H9 (cell line): Measurements from ENCODE around the gene NDP. TPM values are rescaled to one million over a fixed set of nuclear protein-coding genes. Genes with fewer than 3 reads are reported as not detected.

ENCODE experiments used
- DNase-seq: peaks from one replicate; pipeline ENCODE4 v3.0.0-alpha.2; 2017
- H2AFZ ChIP-seq: one replicate; pipeline ENCODE4 v1.6.1; 2013; ENCODE audit warnings: mild to moderate bottlenecking, low read length, control low read depth, moderate library complexity
- H2AK5ac ChIP-seq: 2 replicates; pipeline ENCODE4 v1.6.1; 2013; ENCODE audit warnings: low read length, control low read depth, mixed read lengths; ENCODE audit not compliant: insufficient read length
- H2BK120ac ChIP-seq: one replicate; pipeline ENCODE4 v1.6.1; 2013; ENCODE audit warnings: low read depth, mild to moderate bottlenecking, low read length, control low read depth, inconsistent platforms; ENCODE audit not compliant: poor library complexity, severe bottlenecking
- H2BK12ac ChIP-seq: 2 replicates; pipeline ENCODE4 v1.6.1; 2013; ENCODE audit warnings: low read length, control low read depth, mixed read lengths, low read depth; ENCODE audit not compliant: insufficient read length
- H2BK15ac ChIP-seq: 2 replicates; pipeline ENCODE4 v1.6.1; 2013; ENCODE audit warnings: low read depth, low read length, control low read depth
- H2BK20ac ChIP-seq: one replicate; pipeline ENCODE4 v1.6.1; 2013; ENCODE audit warnings: low read depth, mild to moderate bottlenecking, low read length, control low read depth, inconsistent platforms; ENCODE audit not compliant: poor library complexity, severe bottlenecking
- H2BK5ac ChIP-seq: 2 replicates; pipeline ENCODE4 v1.6.1; 2013; ENCODE audit warnings: low read length, control low read depth, mixed read lengths; ENCODE audit not compliant: insufficient read length
- H3K14ac ChIP-seq: 2 replicates; pipeline ENCODE4 v1.6.1; 2013; ENCODE audit warnings: low read length, control low read depth; ENCODE audit not compliant: insufficient read depth
- H3K18ac ChIP-seq: 2 replicates; pipeline ENCODE4 v1.6.1; 2013; ENCODE audit warnings: low read depth, mild to moderate bottlenecking, mixed read lengths, low read length, control low read depth; ENCODE audit not compliant: insufficient read length
- H3K23ac ChIP-seq: 2 replicates; pipeline ENCODE4 v1.6.1; 2013; ENCODE audit warnings: low read length, control low read depth, mixed read lengths, low read depth; ENCODE audit not compliant: insufficient read length
- H3K23me2 ChIP-seq: 2 replicates; pipeline ENCODE4 v1.6.1; 2013; ENCODE audit warnings: low read depth, mild to moderate bottlenecking, mixed read lengths, low read length, control low read depth; ENCODE audit not compliant: insufficient read length, poor library complexity, severe bottlenecking
- H3K27ac ChIP-seq: 2 replicates; pipeline ENCODE4 v1.5.1; 2013; ENCODE audit warnings: low read length, control low read depth, mixed read lengths, low read depth; ENCODE audit not compliant: insufficient read length
- H3K27me3 ChIP-seq: 2 replicates; pipeline ENCODE4 v1.6.1; 2013; ENCODE audit warnings: low read length, control low read depth, inconsistent platforms; ENCODE audit not compliant: insufficient read depth
- H3K4ac ChIP-seq: 2 replicates; pipeline ENCODE4 v1.6.1; 2013; ENCODE audit warnings: low read depth, mild to moderate bottlenecking, control low read depth, inconsistent platforms, low read length, moderate library complexity
- H3K4me1 ChIP-seq: 2 replicates; pipeline ENCODE4 v1.6.1; 2013; ENCODE audit warnings: low read length, control low read depth, inconsistent platforms; ENCODE audit not compliant: insufficient read depth
- H3K4me2 ChIP-seq: 2 replicates; pipeline ENCODE4 v1.6.1; 2013; ENCODE audit warnings: low read length, control low read depth, mixed read lengths; ENCODE audit not compliant: insufficient read length, insufficient read depth
- H3K56ac ChIP-seq: 2 replicates; pipeline ENCODE4 v1.6.1; 2013; ENCODE audit warnings: low read depth, mild to moderate bottlenecking, mixed read lengths, low read length, control low read depth; ENCODE audit not compliant: insufficient read length
- H3K79me1 ChIP-seq: 2 replicates; pipeline ENCODE4 v1.6.1; 2013; ENCODE audit warnings: low read depth, mild to moderate bottlenecking, moderate library complexity, low read length, control low read depth, inconsistent platforms; ENCODE audit not compliant: insufficient read depth, poor library complexity, severe bottlenecking
- H3K79me2 ChIP-seq: 2 replicates; pipeline ENCODE4 v1.6.1; 2013; ENCODE audit warnings: low read length, control low read depth, inconsistent platforms; ENCODE audit not compliant: insufficient read depth
- H3K9ac ChIP-seq: 2 replicates; pipeline ENCODE4 v1.6.1; 2013; ENCODE audit warnings: low read length, control low read depth, mixed read lengths; ENCODE audit not compliant: insufficient read length; ENCODE audit errors: extremely low read depth
- H3K9me3 ChIP-seq: one replicate; pipeline ENCODE4 v1.6.1; 2013; ENCODE audit warnings: low read depth, low read length, inconsistent platforms; ENCODE audit not compliant: control insufficient read depth
- H3T11ph ChIP-seq: one replicate; pipeline ENCODE4 v1.6.1; 2013; ENCODE audit warnings: mild to moderate bottlenecking, low read length, control low read depth, inconsistent platforms
- H4K20me1 ChIP-seq: one replicate; pipeline ENCODE4 v1.6.1; 2013; ENCODE audit not compliant: control insufficient read depth, insufficient read length, insufficient read depth
- H4K5ac ChIP-seq: 2 replicates; pipeline ENCODE4 v1.6.1; 2013; ENCODE audit warnings: low read depth, mild to moderate bottlenecking, mixed read lengths, low read length, control low read depth; ENCODE audit not compliant: insufficient read length
- H4K8ac ChIP-seq: replicated peaks from 2 replicates; pipeline ENCODE4 v1.6.1; 2013; ENCODE audit warnings: low read length, control low read depth, mixed read lengths, low read depth; ENCODE audit not compliant: insufficient read length
- H4K91ac ChIP-seq: 2 replicates; pipeline ENCODE4 v1.6.1; 2013; ENCODE audit warnings: low read depth, mild to moderate bottlenecking, moderate library complexity, mixed read lengths, low read length, control low read depth; ENCODE audit not compliant: insufficient read length
- H3K27ac Mint-ChIP-seq, 3 experiments: 2 replicates in 2 of 3; 3 replicates in 1 of 3; pipeline ENCODE4 v1.8.0; 2020 to 2021; ENCODE audit warnings: mixed read lengths in 3 of 3, mild to moderate bottlenecking in 1 of 3, moderate library complexity in 1 of 3
- H3K27me3 Mint-ChIP-seq: 2 replicates; pipeline ENCODE4 v1.8.0; 2021; ENCODE audit warnings: low read depth, mild to moderate bottlenecking, moderate library complexity, mixed read lengths
- H3K36me3 Mint-ChIP-seq, 3 experiments: 2 replicates in 2 of 3; 3 replicates in 1 of 3; pipeline ENCODE4 v1.8.0; 2020 to 2021; ENCODE audit warnings: low read depth in 3 of 3, mixed read lengths in 3 of 3; ENCODE audit not compliant: insufficient read depth in 1 of 3
- H3K4me1 Mint-ChIP-seq, 2 experiments: 2 replicates each; pipeline ENCODE4 v1.8.0; 2020; ENCODE audit warnings: mixed read lengths in 2 of 2
- H3K4me3 Mint-ChIP-seq, 2 experiments: 2 replicates in 1 of 2; 3 replicates in 1 of 2; pipeline ENCODE4 v1.8.0; 2020 to 2021; ENCODE audit warnings: mild to moderate bottlenecking in 2 of 2, mixed read lengths in 2 of 2, moderate library complexity in 1 of 2
- H3K9me3 Mint-ChIP-seq, 2 experiments: 2 replicates in 1 of 2; 3 replicates in 1 of 2; pipeline ENCODE4 v1.8.0; 2020; ENCODE audit warnings: mild to moderate bottlenecking in 2 of 2, mixed read lengths in 2 of 2, moderate library complexity in 1 of 2
- WGBS: extraction: QIAGEN DNeasy Blood & Tissue Kit; methylation state at CpG from one replicate; pipeline ENCODE4 v1.1.7; 2013; ENCODE audit warnings: missing lambda C conversion rate, low lambda C conversion rate, mixed read lengths; ENCODE audit not compliant: insufficient read length; ENCODE audit errors: extremely low coverage; 5-methylcytosine and 5-hydroxymethylcytosine counted together
- total RNA-seq: library from RNA; stranded (reverse); gene quantifications from 2 replicates; pipeline ENCODE4 v1.2.1, GENCODE V29; 2021
- TF ChIP-seq, protein P1 (sequence below): fragments of 200-600 bp; sonication (generic); conservative IDR thresholded peaks from 3 replicates; pipeline ENCODE4 v1.8.0; 2021; ENCODE audit warnings: antibody characterized with exemption, mild to moderate bottlenecking

The NDP gene
- total RNA-seq, 1 experiment from 2014 or later: not detected

DNA sequence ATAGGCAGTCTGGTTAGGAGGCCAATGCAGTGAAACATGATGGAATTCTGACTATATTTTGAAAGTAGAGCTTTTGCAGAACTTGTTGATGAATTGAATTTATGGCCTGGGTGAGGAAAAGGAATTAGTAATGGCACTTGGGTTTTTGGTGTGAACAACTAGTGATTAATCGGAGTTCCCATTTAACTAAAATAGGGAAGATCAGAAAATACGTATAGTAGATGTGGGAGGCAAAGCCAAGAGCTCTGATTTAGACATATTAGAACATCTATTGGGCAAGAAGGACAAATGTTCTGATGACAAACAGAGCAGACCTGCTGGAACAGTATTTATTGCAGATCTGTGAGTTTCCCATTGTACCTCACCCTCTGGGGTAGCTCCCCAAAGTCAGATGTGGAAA, 12.3 kb upstream of the NDP start:
- H3K27me3 Mint-ChIP-seq: no peaks in the 10 kb centered on the region
- H3K27ac ChIP-seq: no peak overlapping the region

More for the DNA sequence above, 12.3 kb upstream of the NDP start:
- H2BK20ac ChIP-seq: no peak overlapping the region
- H2BK120ac ChIP-seq: no peak overlapping the region
- peaks cover 23% of the 10 kb centered on the region for H3K9me3 ChIP-seq
- peaks cover 0 to 2% (median 0%) of the 10 kb centered on the region in 3 experiments; a peak in 1 of 7 replicates for H3K36me3 Mint-ChIP-seq
- H3K18ac ChIP-seq: no peak overlapping the region
- no peaks in the 10 kb centered on the region for H3K4me1 Mint-ChIP-seq
- no peak overlapping the region for H3K9ac ChIP-seq
- H3K79me1 ChIP-seq: no peaks in the 10 kb centered on the region
- no peaks in the 10 kb centered on the region for H3K4me1 ChIP-seq
- H3T11ph ChIP-seq: no peak overlapping the region
- H4K8ac ChIP-seq: no peak overlapping the region
- no peak overlapping the region for H2BK5ac ChIP-seq
- no peak overlapping the region for H3K56ac ChIP-seq
- H3K4me3 Mint-ChIP-seq: no peak overlapping the region
- no peak overlapping the region for H4K91ac ChIP-seq
- H3K23me2 ChIP-seq: no peaks in the 10 kb centered on the region
- H3K4ac ChIP-seq: no peak overlapping the region
- no CpG with 5 or more reads among the region's 2 CpGs for WGBS
- no peak overlapping the region for H3K4me2 ChIP-seq
- TF ChIP-seq, protein P1, sequence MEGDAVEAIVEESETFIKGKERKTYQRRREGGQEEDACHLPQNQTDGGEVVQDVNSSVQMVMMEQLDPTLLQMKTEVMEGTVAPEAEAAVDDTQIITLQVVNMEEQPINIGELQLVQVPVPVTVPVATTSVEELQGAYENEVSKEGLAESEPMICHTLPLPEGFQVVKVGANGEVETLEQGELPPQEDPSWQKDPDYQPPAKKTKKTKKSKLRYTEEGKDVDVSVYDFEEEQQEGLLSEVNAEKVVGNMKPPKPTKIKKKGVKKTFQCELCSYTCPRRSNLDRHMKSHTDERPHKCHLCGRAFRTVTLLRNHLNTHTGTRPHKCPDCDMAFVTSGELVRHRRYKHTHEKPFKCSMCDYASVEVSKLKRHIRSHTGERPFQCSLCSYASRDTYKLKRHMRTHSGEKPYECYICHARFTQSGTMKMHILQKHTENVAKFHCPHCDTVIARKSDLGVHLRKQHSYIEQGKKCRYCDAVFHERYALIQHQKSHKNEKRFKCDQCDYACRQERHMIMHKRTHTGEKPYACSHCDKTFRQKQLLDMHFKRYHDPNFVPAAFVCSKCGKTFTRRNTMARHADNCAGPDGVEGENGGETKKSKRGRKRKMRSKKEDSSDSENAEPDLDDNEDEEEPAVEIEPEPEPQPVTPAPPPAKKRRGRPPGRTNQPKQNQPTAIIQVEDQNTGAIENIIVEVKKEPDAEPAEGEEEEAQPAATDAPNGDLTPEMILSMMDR: no peak
- no peak overlapping the region for H4K5ac ChIP-seq
- H2AFZ ChIP-seq: no peak overlapping the region
- DNase-seq: no peak
- H3K14ac ChIP-seq: no peak overlapping the region
- H2AK5ac ChIP-seq: no peak overlapping the region
- H3K79me2 ChIP-seq: no peaks in the 10 kb centered on the region
- H3K27ac Mint-ChIP-seq: no peak overlapping the region
- H3K23ac ChIP-seq: no peak overlapping the region
- no peaks in the 10 kb centered on the region for H4K20me1 ChIP-seq
- peaks cover 49 to 54% of the 10 kb centered on the region in 2 experiments for H3K9me3 Mint-ChIP-seq
- H3K27me3 ChIP-seq: no peaks in the 10 kb centered on the region
- no peak overlapping the region for H2BK12ac ChIP-seq
- no peak overlapping the region for H2BK15ac ChIP-seq
